Chondrocyte (in vitro differentiated cells): Measurements from ENCODE around the gene DGLUCY. TPM values are rescaled to one million over a fixed set of nuclear protein-coding genes. Genes with fewer than 3 reads are reported as not detected.

Experiments
- DNase-seq: peaks from one replicate; pipeline ENCODE4 v3.0.0; 2021; ENCODE audit warnings: mixed read lengths, low spot score
- H3K27ac Mint-ChIP-seq: one replicate; pipeline ENCODE4 v1.8.0; 2021; ENCODE audit warnings: mild to moderate bottlenecking, moderate library complexity, mixed read lengths; ENCODE audit not compliant: unreplicated experiment
- H3K27me3 Mint-ChIP-seq: 2 replicates; pipeline ENCODE4 v1.8.0; 2021; ENCODE audit warnings: low read depth, mixed read lengths
- H3K36me3 Mint-ChIP-seq: 2 replicates; pipeline ENCODE4 v1.8.0; 2021; ENCODE audit warnings: low read depth, mixed read lengths
- H3K4me1 Mint-ChIP-seq: 2 replicates; pipeline ENCODE4 v1.8.0; 2021; ENCODE audit warnings: low read depth, mild to moderate bottlenecking, mixed read lengths
- H3K4me3 Mint-ChIP-seq: one replicate; pipeline ENCODE4 v1.8.0; 2021; ENCODE audit warnings: mild to moderate bottlenecking, moderate library complexity, mixed read lengths; ENCODE audit not compliant: unreplicated experiment
- H3K9me3 Mint-ChIP-seq: 2 replicates; pipeline ENCODE4 v1.8.0; 2021; ENCODE audit warnings: low read depth, mixed read lengths
- total RNA-seq: library from RNA; stranded (reverse); gene quantifications from 3 replicates; pipeline ENCODE4 v1.2.1, GENCODE V29; 2021
- TF ChIP-seq, protein P1 (sequence below): fragments of 200-600 bp; sonication (generic); IDR thresholded peaks from 2 replicates; pipeline ENCODE4 v1.5.0; 2021; ENCODE audit warnings: antibody characterized with exemption, mild to moderate bottlenecking, moderate library complexity

The DGLUCY gene
- total RNA-seq, 1 donor from 2014 or later, result 9.3 TPM

DNA sequence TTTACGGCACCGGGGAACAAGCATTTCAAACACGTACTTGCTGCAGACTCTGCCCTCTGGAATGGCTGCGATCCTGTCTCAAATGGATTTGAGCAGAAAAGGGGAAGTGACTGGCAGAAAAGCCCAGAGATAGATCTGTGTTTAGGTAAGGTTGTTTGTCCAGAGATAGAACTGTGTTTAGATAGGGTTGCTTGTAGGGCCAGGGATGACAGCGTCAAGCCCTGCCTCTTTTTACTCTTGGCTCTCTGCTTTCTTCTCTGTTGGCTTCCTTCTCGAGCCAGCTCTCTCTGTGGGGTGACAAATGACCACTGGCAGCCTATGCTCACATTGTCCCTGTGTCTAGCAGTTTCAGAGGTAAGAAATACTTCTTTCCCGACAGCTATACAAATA lies 11.4 kb downstream of the DGLUCY start:
- H3K27ac Mint-ChIP-seq, result no peak overlapping the region
- DNase-seq, result no peak
- no peak overlapping the region for H3K4me3 Mint-ChIP-seq
- TF ChIP-seq, protein P1, sequence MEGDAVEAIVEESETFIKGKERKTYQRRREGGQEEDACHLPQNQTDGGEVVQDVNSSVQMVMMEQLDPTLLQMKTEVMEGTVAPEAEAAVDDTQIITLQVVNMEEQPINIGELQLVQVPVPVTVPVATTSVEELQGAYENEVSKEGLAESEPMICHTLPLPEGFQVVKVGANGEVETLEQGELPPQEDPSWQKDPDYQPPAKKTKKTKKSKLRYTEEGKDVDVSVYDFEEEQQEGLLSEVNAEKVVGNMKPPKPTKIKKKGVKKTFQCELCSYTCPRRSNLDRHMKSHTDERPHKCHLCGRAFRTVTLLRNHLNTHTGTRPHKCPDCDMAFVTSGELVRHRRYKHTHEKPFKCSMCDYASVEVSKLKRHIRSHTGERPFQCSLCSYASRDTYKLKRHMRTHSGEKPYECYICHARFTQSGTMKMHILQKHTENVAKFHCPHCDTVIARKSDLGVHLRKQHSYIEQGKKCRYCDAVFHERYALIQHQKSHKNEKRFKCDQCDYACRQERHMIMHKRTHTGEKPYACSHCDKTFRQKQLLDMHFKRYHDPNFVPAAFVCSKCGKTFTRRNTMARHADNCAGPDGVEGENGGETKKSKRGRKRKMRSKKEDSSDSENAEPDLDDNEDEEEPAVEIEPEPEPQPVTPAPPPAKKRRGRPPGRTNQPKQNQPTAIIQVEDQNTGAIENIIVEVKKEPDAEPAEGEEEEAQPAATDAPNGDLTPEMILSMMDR, result no peak
- H3K9me3 Mint-ChIP-seq, result peaks cover 5% of the 10 kb centered on the region
- H3K27me3 Mint-ChIP-seq, result no peaks in the 10 kb centered on the region
- no peaks in the 10 kb centered on the region for H3K4me1 Mint-ChIP-seq
- peaks cover 6% of the 10 kb centered on the region for H3K36me3 Mint-ChIP-seq

DNA sequence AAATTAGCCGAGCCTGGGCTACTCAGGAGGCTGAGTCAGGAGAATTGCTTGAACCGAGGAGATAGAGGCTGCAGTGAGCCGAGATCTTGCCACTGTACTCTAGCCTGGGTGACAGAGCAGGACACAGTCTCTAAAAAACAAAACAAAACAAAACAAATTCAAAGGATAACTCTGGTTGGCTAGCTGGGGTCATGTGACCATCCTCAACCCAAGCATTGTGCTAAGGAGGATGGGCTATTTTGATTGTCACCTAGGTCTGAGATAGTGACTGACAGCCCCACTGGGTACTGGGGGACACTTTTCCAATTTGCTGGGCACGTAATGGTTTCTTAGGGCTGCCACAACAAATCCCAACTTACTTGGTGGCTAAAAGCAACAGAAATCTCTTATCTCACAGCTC lies 11.9 kb downstream of the DGLUCY start:
- Mint-ChIP-seq H3K9me3 (peaks cover 5% of the 10 kb centered on the region), H3K27ac (no peak overlapping the region), H3K4me1 (no peaks in the 10 kb centered on the region), H3K36me3 (peaks cover 4% of the 10 kb centered on the region), H3K4me3 (no peak overlapping the region), H3K27me3 (no peaks in the 10 kb centered on the region)
- no peak for DNase-seq
- TF ChIP-seq, protein P1, result no peak

DNA sequence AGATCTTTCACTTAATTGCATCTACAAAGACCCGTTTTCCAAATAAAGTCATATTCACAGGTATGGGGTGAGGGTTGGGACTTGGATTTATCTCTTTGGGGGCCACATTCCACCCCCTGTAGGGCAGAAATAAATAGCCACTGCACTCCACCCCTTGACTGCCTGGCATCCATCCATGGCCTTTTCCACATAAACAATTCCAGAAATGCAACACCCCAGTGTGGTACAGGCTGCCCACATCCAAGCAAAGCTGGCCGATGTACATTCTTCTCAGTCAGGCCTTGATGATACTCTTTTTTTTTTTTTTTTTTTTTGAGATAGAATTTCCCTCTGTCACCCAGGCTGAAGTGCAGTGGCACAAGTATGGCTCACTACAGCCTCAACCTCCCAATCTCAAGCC lies 12.9 kb downstream of the DGLUCY start:
- no peak overlapping the region for H3K4me3 Mint-ChIP-seq
- DNase-seq, result no peak
- TF ChIP-seq, protein P1, result no peak
- H3K9me3 Mint-ChIP-seq, result peaks cover 5% of the 10 kb centered on the region
- H3K27ac Mint-ChIP-seq, result no peak overlapping the region
- H3K4me1 Mint-ChIP-seq, result no peaks in the 10 kb centered on the region
- peaks cover 3% of the 10 kb centered on the region for H3K36me3 Mint-ChIP-seq
- H3K27me3 Mint-ChIP-seq, result no peaks in the 10 kb centered on the region

DNA sequence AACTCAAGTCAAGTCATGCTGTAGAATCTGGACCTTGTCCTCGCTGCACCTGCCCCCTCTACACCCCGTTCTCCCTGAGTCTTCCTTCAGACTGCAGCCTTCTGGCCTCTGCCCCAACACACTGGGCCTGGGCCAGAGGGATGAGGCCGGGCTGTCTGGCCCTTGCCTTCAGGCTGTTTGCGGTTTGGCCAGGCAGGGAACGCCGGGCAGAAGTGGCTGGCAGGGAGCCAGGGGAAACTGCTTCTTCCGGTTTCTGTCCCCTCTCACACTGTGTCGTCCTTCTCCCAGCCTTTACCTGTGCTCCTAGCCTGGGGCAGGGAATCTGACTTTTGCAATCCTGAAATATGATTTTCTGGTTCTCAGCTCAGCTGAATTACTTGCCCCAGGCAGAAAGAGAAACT lies 13.5 kb downstream of the DGLUCY start:
- H3K27ac Mint-ChIP-seq, result no peak overlapping the region
- peaks cover 3% of the 10 kb centered on the region for H3K36me3 Mint-ChIP-seq
- peaks cover 5% of the 10 kb centered on the region for H3K9me3 Mint-ChIP-seq
- no peak overlapping the region for H3K4me3 Mint-ChIP-seq
- DNase-seq, result no peak
- H3K4me1 Mint-ChIP-seq, result no peaks in the 10 kb centered on the region
- H3K27me3 Mint-ChIP-seq, result no peaks in the 10 kb centered on the region
- TF ChIP-seq, protein P1, result no peak

DNA sequence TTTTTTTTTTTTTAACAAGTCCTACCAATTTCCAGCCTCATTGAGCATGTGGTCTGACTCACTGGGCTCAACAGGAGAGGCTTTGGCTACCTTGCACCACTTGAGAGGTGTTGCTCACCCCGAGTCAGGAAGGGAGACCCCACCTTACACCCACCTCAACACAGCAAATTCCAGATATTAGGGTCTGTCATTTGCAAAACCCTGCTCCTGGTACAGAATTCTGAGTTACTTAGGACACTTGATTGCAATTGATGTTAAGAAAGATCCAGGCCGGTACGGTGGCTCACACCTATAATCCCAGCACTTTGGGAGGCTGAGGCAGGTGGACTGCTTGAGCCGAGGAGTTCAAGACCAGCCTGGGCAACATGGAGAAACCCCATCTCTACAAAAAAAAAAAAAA lies 14.1 kb downstream of the DGLUCY start:
- H3K36me3 Mint-ChIP-seq, result peaks cover 3% of the 10 kb centered on the region
- TF ChIP-seq, protein P1, result no peak
- no peak overlapping the region for H3K4me3 Mint-ChIP-seq
- no peak overlapping the region for H3K27ac Mint-ChIP-seq
- peaks cover 5% of the 10 kb centered on the region for H3K9me3 Mint-ChIP-seq
- H3K27me3 Mint-ChIP-seq, result no peaks in the 10 kb centered on the region
- no peak for DNase-seq
- H3K4me1 Mint-ChIP-seq, result no peaks in the 10 kb centered on the region
